Urinary bladder (tissue), 4 donors: ENCODE measurements around the gene SOWAHB. TPM values are rescaled to one million over a fixed set of nuclear protein-coding genes. Genes with fewer than 3 reads are reported as not detected.
"Not testable (repeated sequence)": the region's sequence is repeated elsewhere in the genome, so short reads cannot be mapped to it uniquely, and the experiment has no call there.

ENCODE experiments used
- DNase-seq: peaks from one replicate; pipeline ENCODE4 v3.0.0-alpha.2; 2015; ENCODE audit errors: extremely low spot score
- H3K27ac ChIP-seq: one replicate; pipeline ENCODE4 v1.5.1; 2013; ENCODE audit warnings: low read depth, mild to moderate bottlenecking, moderate library complexity
- H3K36me3 ChIP-seq: one replicate; pipeline ENCODE4 v1.6.1; 2013; ENCODE audit warnings: mild to moderate bottlenecking, moderate library complexity; ENCODE audit not compliant: insufficient read depth
- H3K4me1 ChIP-seq: one replicate; pipeline ENCODE4 v1.6.1; 2013; ENCODE audit warnings: mild to moderate bottlenecking, moderate library complexity; ENCODE audit not compliant: insufficient read depth
- H3K4me3 ChIP-seq: one replicate; pipeline ENCODE4 v1.5.1; 2013; ENCODE audit warnings: low read depth, low read length
- WGBS: extraction: QIAGEN DNeasy Blood & Tissue Kit; methylation state at CpG from one replicate; pipeline ENCODE4 v1.1.7; 2013; 5-methylcytosine and 5-hydroxymethylcytosine counted together
- polyA plus RNA-seq: library from polyadenylated mRNA; stranded (reverse); fragments of 200-250 nt; gene quantifications from one replicate; pipeline ENCODE4 v1.2.3, GENCODE V29; 2013
- total RNA-seq: library from RNA; depleted of rRNA; stranded (reverse); fragments of >200 nt; gene quantifications from one replicate; pipeline ENCODE4 v1.2.3, GENCODE V29; 2014
- donor health status: healthy with polysubstance abuse.
- donor health status: healthy.

The SOWAHB gene
- total and polyA plus RNA-seq, 2 donors: 1.0 to 3.9 TPM

DNA sequence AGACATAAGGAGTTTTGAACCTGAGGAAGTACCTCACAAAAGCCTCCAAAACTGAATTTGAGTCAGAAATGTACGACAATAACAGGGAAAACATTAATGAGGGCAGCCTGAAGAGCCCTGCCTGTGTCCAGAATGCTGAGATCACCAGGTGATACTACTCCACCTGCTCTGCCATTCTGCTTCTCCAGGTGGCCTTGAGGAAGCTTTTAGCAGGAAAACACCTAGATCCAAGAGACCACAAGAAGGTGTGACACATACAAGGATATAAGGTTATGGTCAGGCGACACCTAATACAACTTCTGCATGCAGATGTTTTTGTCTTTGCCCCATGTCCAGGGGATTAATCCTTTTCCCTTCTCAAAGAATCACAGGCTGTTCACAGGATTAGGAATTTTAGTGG is 15.3 kb downstream of the SOWAHB start:
- no peaks in the 10 kb centered on the region for H3K4me1 ChIP-seq
- H3K36me3 ChIP-seq: no peaks in the 10 kb centered on the region
- no peak overlapping the region for H3K4me3 ChIP-seq
- DNase-seq: no peak
- no peak overlapping the region for H3K27ac ChIP-seq
- WGBS: 86% methylated on average over 2 of the region's 2 CpGs

- H3K4me1 ChIP-seq: no peaks in the 10 kb centered on the region
- H3K27ac ChIP-seq: no peak overlapping the region
- H3K4me3 ChIP-seq: no peak overlapping the region
- peak; percentile 48 for DNase-seq
- WGBS: 69% methylated on average over 1 of the region's 1 CpG
- H3K36me3 ChIP-seq: no peaks in the 10 kb centered on the region
Measured at GRCh38 chr4:76881375-76881774, 16.6 kb downstream of the SOWAHB start.

DNA sequence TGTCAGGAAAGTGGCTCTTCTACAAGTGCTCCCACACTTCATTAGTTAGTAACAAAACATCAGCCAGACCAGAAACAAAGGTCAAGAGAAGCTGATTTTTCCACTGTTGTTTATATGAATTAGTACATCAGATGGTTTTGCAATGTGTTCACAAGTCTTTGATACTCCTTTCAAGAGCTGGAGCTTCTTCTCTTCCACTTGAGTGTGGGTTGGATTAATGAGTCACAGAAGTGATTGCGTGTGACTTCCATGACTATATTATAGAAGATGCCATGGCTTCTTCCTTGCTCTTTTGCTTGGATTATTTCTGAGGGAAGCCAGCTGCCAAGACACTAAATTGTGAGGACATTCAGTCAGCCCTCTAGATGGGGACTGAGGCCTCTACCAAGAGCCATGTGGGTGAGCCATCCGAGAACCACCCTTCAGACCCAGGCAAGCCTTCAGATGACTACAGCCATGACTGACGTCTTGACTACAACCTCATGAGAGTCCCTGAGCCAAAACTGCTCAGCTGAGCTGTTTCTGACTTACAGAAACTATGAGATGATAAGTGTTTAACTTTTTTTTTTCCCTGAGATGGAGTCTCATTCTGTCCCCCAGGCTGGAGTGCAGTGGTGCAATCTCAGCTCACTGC is 18.1 kb downstream of the SOWAHB start:
- 83% methylated on average over 3 of the region's 3 CpGs for WGBS
- Histone ChIP-seq H3K4me3 (no peak overlapping the region), H3K36me3 (no peaks in the 10 kb centered on the region), H3K27ac (no peak overlapping the region), H3K4me1 (no peaks in the 10 kb centered on the region)
- DNase-seq: no peak

- not testable (repeated sequence) for H3K4me1 ChIP-seq, H3K4me3 ChIP-seq, H3K27ac ChIP-seq, H3K36me3 ChIP-seq, DNase-seq
- 64% methylated on average over 3 of the region's 3 CpGs for WGBS
Measured at GRCh38 chr4:76878641-76879165, 19.2 kb downstream of the SOWAHB start.

GRCh38 chr4:76874176-76874575 is 23.8 kb downstream of the SOWAHB start:
- no peaks in the 10 kb centered on the region for H3K4me1 ChIP-seq
- H3K27ac ChIP-seq: no peak overlapping the region
- DNase-seq: no peak
- 87% methylated on average over 4 of the region's 4 CpGs for WGBS
- no peaks in the 10 kb centered on the region for H3K36me3 ChIP-seq
- H3K4me3 ChIP-seq: no peak overlapping the region

- H3K4me3 ChIP-seq: no peak overlapping the region
- DNase-seq: no peak
- no peaks in the 10 kb centered on the region for H3K4me1 ChIP-seq
- H3K27ac ChIP-seq: no peak overlapping the region
- no peaks in the 10 kb centered on the region for H3K36me3 ChIP-seq
- 58% methylated on average over 1 of the region's 1 CpG for WGBS
Measured at GRCh38 chr4:76873495-76873894, 24.4 kb downstream of the SOWAHB start.

GRCh38 chr4:76872556-76872955 is 25.4 kb downstream of the SOWAHB start:
- no peaks in the 10 kb centered on the region for H3K4me1 ChIP-seq
- H3K4me3 ChIP-seq: no peak overlapping the region
- no peak for DNase-seq
- H3K36me3 ChIP-seq: no peaks in the 10 kb centered on the region
- no peak overlapping the region for H3K27ac ChIP-seq

- H3K4me1 ChIP-seq, H3K4me3 ChIP-seq, DNase-seq, H3K36me3 ChIP-seq, H3K27ac ChIP-seq: not testable (repeated sequence)
- 88% methylated on average over 4 of the region's 4 CpGs for WGBS
Measured at GRCh38 chr4:76868780-76869179, 29.2 kb downstream of the SOWAHB start.

DNA sequence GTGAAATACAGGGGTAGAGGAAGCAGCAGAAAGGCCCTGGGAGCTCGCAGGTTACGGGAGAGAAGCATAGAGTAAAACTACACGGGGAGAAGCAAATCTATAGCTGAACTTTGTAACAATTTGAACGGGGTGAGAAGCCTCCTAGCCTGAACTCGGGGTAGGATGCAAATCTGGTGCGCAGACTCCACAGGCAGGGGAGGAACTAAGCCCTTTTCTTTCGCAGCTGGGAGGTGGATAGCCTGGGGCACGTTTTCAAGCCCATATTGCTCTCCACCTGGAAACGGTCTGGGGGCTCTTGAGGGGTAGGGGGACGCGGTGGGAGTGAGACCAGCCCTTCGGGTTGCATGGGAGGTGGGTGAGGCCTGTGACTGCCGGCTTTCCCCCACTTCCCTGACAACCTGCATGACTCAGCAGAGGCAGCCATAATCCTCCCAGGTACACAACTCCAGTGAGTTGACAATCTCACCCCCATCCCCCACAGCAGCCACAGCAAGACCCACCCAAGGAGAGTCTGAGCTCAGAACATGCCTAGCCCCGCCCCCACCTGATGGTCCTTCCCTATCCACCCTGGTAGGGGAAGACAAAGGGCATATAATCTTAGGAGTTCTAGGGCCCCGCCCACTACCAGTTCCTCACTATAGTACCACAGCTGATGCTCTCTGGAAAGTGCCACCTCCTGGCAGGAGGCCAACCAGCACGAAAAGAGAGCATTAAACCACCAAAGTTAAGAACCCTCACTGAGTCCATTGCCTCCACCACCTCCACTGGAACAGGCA is 29.9 kb downstream of the SOWAHB start:
- DNase-seq: no peak
- WGBS: 71% methylated on average over 16 of the region's 16 CpGs
- Histone ChIP-seq H3K27ac (no peak overlapping the region), H3K4me1 (no peaks in the 10 kb centered on the region), H3K36me3 (no peaks in the 10 kb centered on the region), H3K4me3 (no peak overlapping the region)

DNA sequence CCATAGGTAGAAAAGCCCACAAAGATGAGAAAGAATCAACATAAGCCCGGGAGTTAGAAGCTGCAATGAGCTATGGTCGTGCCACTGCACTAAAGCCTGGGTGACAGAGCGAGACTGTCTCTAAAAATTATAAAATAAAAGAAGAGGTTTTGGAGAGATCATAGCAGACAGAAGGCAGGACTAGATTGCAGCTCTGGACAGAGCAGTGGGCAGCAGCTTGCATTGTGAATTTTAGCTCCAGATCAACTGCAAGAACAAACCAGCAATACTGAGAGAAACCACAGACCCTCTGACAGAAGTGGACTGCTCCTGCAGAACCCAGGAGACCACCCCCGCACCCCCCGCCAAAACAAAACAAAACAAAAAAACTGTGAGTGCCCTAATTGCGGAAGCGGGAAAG is 30.6 kb downstream of the SOWAHB start:
- H3K36me3 ChIP-seq: no peaks in the 10 kb centered on the region
- 83% methylated on average over 7 of the region's 7 CpGs for WGBS
- no peak for DNase-seq

GRCh38 chr4:76866641-76867040 is 31.3 kb downstream of the SOWAHB start:
- H3K4me1 ChIP-seq: no peaks in the 10 kb centered on the region
- no peak overlapping the region for H3K27ac ChIP-seq
- DNase-seq: no peak
- 87% methylated on average over 9 of the region's 9 CpGs for WGBS
- no peaks in the 10 kb centered on the region for H3K36me3 ChIP-seq
- H3K4me3 ChIP-seq: no peak overlapping the region

More for the DNA sequence above, 30.6 kb downstream of the SOWAHB start:
- H3K4me1 ChIP-seq: no peaks in the 10 kb centered on the region
- no peak overlapping the region for H3K4me3 ChIP-seq
- no peak overlapping the region for H3K27ac ChIP-seq

- Histone ChIP-seq H3K36me3 (no peaks in the 10 kb centered on the region), H3K4me1 (no peaks in the 10 kb centered on the region), H3K4me3 (no peak overlapping the region), H3K27ac (no peak overlapping the region)
- 76% methylated on average over 1 of the region's 1 CpG for WGBS
- no peak for DNase-seq
Measured at GRCh38 chr4:76858319-76858718, 39.6 kb downstream of the SOWAHB start.

GRCh38 chr4:76857074-76857409 is 40.9 kb downstream of the SOWAHB start:
- DNase-seq: no peak
- H3K27ac ChIP-seq: no peak overlapping the region
- no peaks in the 10 kb centered on the region for H3K36me3 ChIP-seq
- no peak overlapping the region for H3K4me3 ChIP-seq
- no peaks in the 10 kb centered on the region for H3K4me1 ChIP-seq
- 44% methylated on average over 2 of the region's 2 CpGs for WGBS
